Measurements from ENCODE around the gene EFCAB9. TPM values are rescaled to one million over a fixed set of nuclear protein-coding genes. Genes with fewer than 3 reads are reported as not detected.

The EFCAB9 gene
- total and polyA plus RNA-seq, 9 donors: not detected

- TF ChIP-seq CTCF (IDR thresholded peaks at IDR 0.05) (no peak), EP300 (IDR thresholded peaks at IDR 0.05) (no peak), POLR2A (IDR thresholded peaks at IDR 0.05) (no peak)
- Histone ChIP-seq H3K27ac (no peak overlapping the region), H3K4me3 (no peak overlapping the region), H3K9me3 (no peaks in the 10 kb centered on the region), H3K4me1 (ENCODE audit: insufficient read depth) (no peaks in the 10 kb centered on the region), H3K27me3 (no peaks in the 10 kb centered on the region), H3K36me3 (no peaks in the 10 kb centered on the region)
- DNase-seq: no peak
- WGBS, 3 donors: 92 to 94% (median 93%) methylated on average over 7 of the region's 7 CpGs
- intact Hi-C loops (cut with DNase I): no loop called here
Measured at GRCh38 chr5:172167895-172168294, 26.1 kb upstream of the EFCAB9 start.

GRCh38 chr5:172168311-172168710 is 25.7 kb upstream of the EFCAB9 start:
- no peaks in the 10 kb centered on the region for H3K4me1 ChIP-seq (ENCODE audit: insufficient read depth)
- TF ChIP-seq CTCF (IDR thresholded peaks at IDR 0.05) (no peak), EP300 (IDR thresholded peaks at IDR 0.05) (no peak), POLR2A (IDR thresholded peaks at IDR 0.05) (no peak)
- H3K27me3 ChIP-seq: no peaks in the 10 kb centered on the region
- no peaks in the 10 kb centered on the region for H3K9me3 ChIP-seq
- WGBS, 3 donors: 82 to 95% (median 92%) methylated on average over 8 of the region's 8 CpGs
- H3K27ac ChIP-seq: no peak overlapping the region
- intact Hi-C loops (cut with DNase I): no loop called here
- DNase-seq: no peak
- H3K36me3 ChIP-seq: no peaks in the 10 kb centered on the region
- H3K4me3 ChIP-seq: no peak overlapping the region

- 90 to 92% (median 90%) methylated on average over 2 of the region's 2 CpGs for WGBS, 3 donors
- H3K4me1 ChIP-seq (ENCODE audit: insufficient read depth): no peaks in the 10 kb centered on the region
- H3K9me3 ChIP-seq: no peaks in the 10 kb centered on the region
- intact Hi-C loops (cut with DNase I): no loop called here
- TF ChIP-seq POLR2A (IDR thresholded peaks at IDR 0.05) (no peak), CTCF (IDR thresholded peaks at IDR 0.05) (no peak), EP300 (IDR thresholded peaks at IDR 0.05) (no peak)
- no peaks in the 10 kb centered on the region for H3K27me3 ChIP-seq
- H3K4me3 ChIP-seq: no peak overlapping the region
- no peaks in the 10 kb centered on the region for H3K36me3 ChIP-seq
- DNase-seq: no peak
- no peak overlapping the region for H3K27ac ChIP-seq
Measured at GRCh38 chr5:172169216-172169615, 24.8 kb upstream of the EFCAB9 start.

- WGBS, 3 donors: 79 to 80% (median 79%) methylated on average over 9 of the region's 9 CpGs
- Histone ChIP-seq H3K4me3 (no peak overlapping the region), H3K9me3 (no peaks in the 10 kb centered on the region), H3K36me3 (no peaks in the 10 kb centered on the region), H3K27ac (no peak overlapping the region), H3K4me1 (ENCODE audit: insufficient read depth) (no peaks in the 10 kb centered on the region), H3K27me3 (no peaks in the 10 kb centered on the region)
- DNase-seq: no peak
- no peak for TF ChIP-seq EP300 (IDR thresholded peaks at IDR 0.05)
- TF ChIP-seq POLR2A (IDR thresholded peaks at IDR 0.05): no peak
- no peak for TF ChIP-seq CTCF (IDR thresholded peaks at IDR 0.05)
- intact Hi-C loops (cut with DNase I): no loop called here
Measured at GRCh38 chr5:172170251-172170701, 23.7 kb upstream of the EFCAB9 start.

All from ovary (tissue), 9 donors.